GM10266 (cell line): ENCODE results near the gene HSP90AA1.
"Not testable (repeated sequence)": the region's sequence is repeated elsewhere in the genome, so short reads cannot be mapped to it uniquely, and the experiment has no call there.

ENCODE experiments used
- DNase-seq: peaks from one replicate; pipeline ENCODE4 v3.0.0; 2012; ENCODE audit errors: extremely low spot score
- CTCF ChIP-seq: IDR thresholded peaks from 2 replicates; pipeline ENCODE4 v1.5.1; 2012; ENCODE audit warnings: mild to moderate bottlenecking, low read depth; ENCODE audit not compliant: control insufficient read depth, insufficient read depth; ENCODE audit errors: missing control alignments

Gene HSP90AA1

GRCh38 chr14:102077382-102077709 lies 9.5 kb downstream of the HSP90AA1 start:
- DNase-seq = no peak
- TF ChIP-seq CTCF = no peak

- no peak for TF ChIP-seq CTCF
- no peak for DNase-seq
Measured at GRCh38 chr14:102075155-102075554, 11.7 kb downstream of the HSP90AA1 start.

GRCh38 chr14:102074415-102074964 lies 12.4 kb downstream of the HSP90AA1 start:
- no peak for DNase-seq
- TF ChIP-seq CTCF = no peak

GRCh38 chr14:102071283-102071998 lies 15.4 kb downstream of the HSP90AA1 start:
- no peak for TF ChIP-seq CTCF

GRCh38 chr14:102066041-102066451 lies 20.8 kb downstream of the HSP90AA1 start:
- no peak for DNase-seq
- no peak for TF ChIP-seq CTCF

More at GRCh38 chr14:102071283-102071998, 15.4 kb downstream of the HSP90AA1 start:
- DNase-seq = no peak

- DNase-seq = not testable (repeated sequence)
Measured at GRCh38 chr14:102064590-102064989, 22.3 kb downstream of the HSP90AA1 start.

- no peak for TF ChIP-seq CTCF
- no peak for DNase-seq
Measured at GRCh38 chr14:102063808-102064429, 22.9 kb downstream of the HSP90AA1 start.
